Measurements from ENCODE around the gene SERPINA3.

DNA sequence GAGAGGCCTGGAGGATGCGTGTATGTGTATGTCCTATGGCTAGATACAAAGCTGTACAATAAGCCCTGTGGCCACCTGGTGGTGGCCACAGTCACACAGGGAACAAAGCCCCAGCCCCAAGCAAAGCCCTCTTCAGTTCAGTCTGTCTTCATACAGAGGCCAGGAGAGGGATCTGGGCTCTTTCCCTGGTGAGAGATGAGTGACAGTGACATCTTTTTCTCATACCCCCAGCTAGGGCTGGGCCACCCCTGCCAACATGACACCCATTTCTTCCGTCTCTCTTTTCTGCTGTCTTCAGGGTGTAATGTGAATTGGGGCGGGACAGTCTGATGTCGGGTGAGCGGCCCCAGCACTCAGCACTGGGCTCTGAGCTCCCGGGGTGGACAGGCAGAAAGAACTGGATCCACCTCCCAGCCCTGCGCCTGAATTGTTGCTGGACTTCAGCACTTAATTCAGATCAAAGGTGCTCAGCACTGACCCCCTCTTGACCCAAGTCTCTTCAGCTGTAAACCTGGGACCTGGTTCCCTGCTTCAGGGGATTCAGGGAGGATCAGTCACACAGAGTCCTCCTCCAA lies 59.8 kb downstream of the SERPINA3 start:
- TF ChIP-seq, protein P1, sequence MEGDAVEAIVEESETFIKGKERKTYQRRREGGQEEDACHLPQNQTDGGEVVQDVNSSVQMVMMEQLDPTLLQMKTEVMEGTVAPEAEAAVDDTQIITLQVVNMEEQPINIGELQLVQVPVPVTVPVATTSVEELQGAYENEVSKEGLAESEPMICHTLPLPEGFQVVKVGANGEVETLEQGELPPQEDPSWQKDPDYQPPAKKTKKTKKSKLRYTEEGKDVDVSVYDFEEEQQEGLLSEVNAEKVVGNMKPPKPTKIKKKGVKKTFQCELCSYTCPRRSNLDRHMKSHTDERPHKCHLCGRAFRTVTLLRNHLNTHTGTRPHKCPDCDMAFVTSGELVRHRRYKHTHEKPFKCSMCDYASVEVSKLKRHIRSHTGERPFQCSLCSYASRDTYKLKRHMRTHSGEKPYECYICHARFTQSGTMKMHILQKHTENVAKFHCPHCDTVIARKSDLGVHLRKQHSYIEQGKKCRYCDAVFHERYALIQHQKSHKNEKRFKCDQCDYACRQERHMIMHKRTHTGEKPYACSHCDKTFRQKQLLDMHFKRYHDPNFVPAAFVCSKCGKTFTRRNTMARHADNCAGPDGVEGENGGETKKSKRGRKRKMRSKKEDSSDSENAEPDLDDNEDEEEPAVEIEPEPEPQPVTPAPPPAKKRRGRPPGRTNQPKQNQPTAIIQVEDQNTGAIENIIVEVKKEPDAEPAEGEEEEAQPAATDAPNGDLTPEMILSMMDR (IDR thresholded peaks at IDR 0.05; ENCODE audit: low read depth, low read length), result no peak
- no peak for TF ChIP-seq EZH2phosphoT487 (IDR thresholded peaks at IDR 0.05; ENCODE audit: low read depth)

Data from OCI-LY3 (cell line).